ENCODE results near the gene OSGEP. TPM values are rescaled to one million over a fixed set of nuclear protein-coding genes. Genes with fewer than 3 reads are reported as not detected.

Gene OSGEP
- 15.0 and 15.4 TPM in 2 replicates for total RNA-seq

DNA sequence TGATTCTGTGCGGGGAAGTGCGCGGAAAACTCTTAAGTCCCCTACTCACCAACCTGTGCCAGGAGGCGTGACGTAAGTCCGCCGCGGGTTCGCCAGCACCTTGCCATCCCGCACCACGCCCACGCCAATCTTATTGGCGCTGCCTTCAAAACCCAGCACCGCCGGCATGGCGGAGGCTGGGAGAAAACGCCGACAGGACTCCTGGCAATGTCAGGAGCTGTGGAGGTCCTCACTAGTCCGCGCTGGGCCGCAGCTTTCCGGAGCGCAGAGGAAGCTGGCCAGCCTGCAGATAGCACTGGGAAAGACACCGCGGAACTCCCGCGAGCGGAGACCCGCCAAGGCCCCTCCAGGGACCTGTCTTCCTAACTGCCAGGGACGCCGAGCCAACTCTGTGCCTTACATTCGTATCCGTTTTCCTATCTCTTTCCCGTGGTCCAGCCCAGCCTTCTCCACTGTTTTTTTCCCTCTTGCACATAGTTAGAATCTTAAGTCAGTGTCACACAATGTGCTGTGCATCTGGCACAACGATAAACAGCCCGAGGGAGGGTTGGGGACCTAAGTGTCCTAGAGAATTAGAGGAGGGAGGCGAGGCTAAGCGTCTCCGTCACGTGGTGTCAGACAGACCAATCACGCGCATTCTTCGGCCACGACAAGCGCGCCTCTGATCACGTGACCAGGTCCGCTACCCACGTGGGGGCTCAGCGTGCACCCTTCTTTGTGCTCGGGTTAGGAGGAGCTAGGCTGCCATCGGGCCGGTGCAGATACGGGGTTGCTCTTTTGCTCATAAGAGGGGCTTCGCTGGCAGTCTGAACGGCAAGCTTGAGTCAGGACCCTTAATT lies at the start of gene OSGEP, which contains the start of gene APEX1:
OSGEP (minus strand) TSS at position 297 of the 839 bp plus-strand sequence; CDS start at position 168, 129 bp downstream.
APEX1 (plus strand) TSS at position 711 of the 839 bp plus-strand sequence. CDS start 420 bp downstream, outside the sequence.
- Histone ChIP-seq H3K4me3 (ENCODE audit: low read depth, low read length) (peak within 1 kb of the TSS; percentile 50), H3K36me3 (ENCODE audit: control insufficient read depth, insufficient read depth, low read length) (peaks cover 9% of the 10 kb centered on the region), H3K27me3 (ENCODE audit: control insufficient read depth, insufficient read depth, low read length) (no peaks in the 10 kb centered on the region)
- DNase-seq (ENCODE audit: low read depth) (peak; percentile 95), FAIRE-seq (peak; percentile 32)
- TF ChIP-seq, protein P1, sequence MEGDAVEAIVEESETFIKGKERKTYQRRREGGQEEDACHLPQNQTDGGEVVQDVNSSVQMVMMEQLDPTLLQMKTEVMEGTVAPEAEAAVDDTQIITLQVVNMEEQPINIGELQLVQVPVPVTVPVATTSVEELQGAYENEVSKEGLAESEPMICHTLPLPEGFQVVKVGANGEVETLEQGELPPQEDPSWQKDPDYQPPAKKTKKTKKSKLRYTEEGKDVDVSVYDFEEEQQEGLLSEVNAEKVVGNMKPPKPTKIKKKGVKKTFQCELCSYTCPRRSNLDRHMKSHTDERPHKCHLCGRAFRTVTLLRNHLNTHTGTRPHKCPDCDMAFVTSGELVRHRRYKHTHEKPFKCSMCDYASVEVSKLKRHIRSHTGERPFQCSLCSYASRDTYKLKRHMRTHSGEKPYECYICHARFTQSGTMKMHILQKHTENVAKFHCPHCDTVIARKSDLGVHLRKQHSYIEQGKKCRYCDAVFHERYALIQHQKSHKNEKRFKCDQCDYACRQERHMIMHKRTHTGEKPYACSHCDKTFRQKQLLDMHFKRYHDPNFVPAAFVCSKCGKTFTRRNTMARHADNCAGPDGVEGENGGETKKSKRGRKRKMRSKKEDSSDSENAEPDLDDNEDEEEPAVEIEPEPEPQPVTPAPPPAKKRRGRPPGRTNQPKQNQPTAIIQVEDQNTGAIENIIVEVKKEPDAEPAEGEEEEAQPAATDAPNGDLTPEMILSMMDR (IDR thresholded peaks at IDR 0.05; ENCODE audit: insufficient read depth, low read length, severe bottlenecking): no peak

- no peak for DNase-seq (ENCODE audit: low read depth)
- no peaks in the 10 kb centered on the region for H3K27me3 ChIP-seq (ENCODE audit: control insufficient read depth, insufficient read depth, low read length)
- no peak overlapping the region for H3K4me3 ChIP-seq (ENCODE audit: low read depth, low read length)
- TF ChIP-seq, protein P1 (IDR thresholded peaks at IDR 0.05; ENCODE audit: insufficient read depth, low read length, severe bottlenecking): no peak
- no peaks in the 10 kb centered on the region for H3K36me3 ChIP-seq (ENCODE audit: control insufficient read depth, insufficient read depth, low read length)
- FAIRE-seq: no peak
These were observed 49.3 kb upstream of the OSGEP start for GRCh38 chr14:20503898-20504297.

DNA sequence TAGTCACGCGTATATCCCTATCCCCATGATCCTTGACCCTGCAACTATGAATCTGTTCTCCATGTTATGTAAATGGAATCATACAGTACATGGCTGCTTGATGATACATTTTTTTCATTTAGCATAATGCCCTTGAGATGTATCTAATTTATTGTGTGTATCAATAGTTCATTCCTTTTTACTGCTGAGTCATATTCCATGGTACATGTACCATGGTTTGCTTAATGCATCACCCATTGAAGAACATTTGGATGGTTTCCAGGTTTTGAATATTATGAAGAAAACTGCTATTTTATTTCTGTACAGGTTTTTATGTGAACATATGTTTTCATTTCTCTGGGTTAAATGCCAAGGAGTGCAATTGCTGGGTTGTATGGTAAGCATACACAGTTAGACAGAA lies 46.7 kb upstream of the OSGEP start:
- TF ChIP-seq, protein P1 (IDR thresholded peaks at IDR 0.05; ENCODE audit: insufficient read depth, low read length, severe bottlenecking): no peak
- FAIRE-seq (no peak), DNase-seq (ENCODE audit: low read depth) (peak; percentile 93)
- Histone ChIP-seq H3K27me3 (ENCODE audit: control insufficient read depth, insufficient read depth, low read length) (no peaks in the 10 kb centered on the region), H3K4me3 (ENCODE audit: low read depth, low read length) (no peak overlapping the region), H3K36me3 (ENCODE audit: control insufficient read depth, insufficient read depth, low read length) (no peaks in the 10 kb centered on the region)

- DNase-seq (ENCODE audit: low read depth) (no peak), FAIRE-seq (no peak)
- H3K27me3 ChIP-seq (ENCODE audit: control insufficient read depth, insufficient read depth, low read length): no peaks in the 10 kb centered on the region
- TF ChIP-seq, protein P1 (IDR thresholded peaks at IDR 0.05; ENCODE audit: insufficient read depth, low read length, severe bottlenecking): no peak
- H3K4me3 ChIP-seq (ENCODE audit: low read depth, low read length): no peak overlapping the region
- H3K36me3 ChIP-seq (ENCODE audit: control insufficient read depth, insufficient read depth, low read length): no peaks in the 10 kb centered on the region
These were observed 45.3 kb upstream of the OSGEP start for GRCh38 chr14:20499881-20500280.

DNA sequence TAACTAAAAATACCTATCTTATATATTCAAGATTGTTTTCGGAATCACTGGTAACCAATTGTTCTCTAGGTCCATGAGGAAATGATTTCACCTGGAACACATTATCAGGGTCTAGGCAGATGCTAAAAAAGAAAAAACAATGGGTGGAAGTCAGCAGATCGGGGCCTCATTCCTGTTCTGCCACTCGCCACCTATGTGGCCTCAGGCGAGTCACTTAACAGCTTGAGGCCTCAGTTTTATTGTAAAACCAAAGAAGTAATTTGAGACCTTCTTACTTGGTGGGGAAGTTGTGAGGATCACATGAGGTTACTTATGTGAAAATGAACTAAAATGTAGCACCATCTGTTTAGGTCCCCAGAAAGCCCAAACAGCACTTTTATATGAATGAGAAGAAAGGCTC lies 44.5 kb upstream of the OSGEP start:
- TF ChIP-seq, protein P1 (IDR thresholded peaks at IDR 0.05; ENCODE audit: insufficient read depth, low read length, severe bottlenecking): no peak
- Histone ChIP-seq H3K4me3 (ENCODE audit: low read depth, low read length) (no peak overlapping the region), H3K36me3 (ENCODE audit: control insufficient read depth, insufficient read depth, low read length) (no peaks in the 10 kb centered on the region), H3K27me3 (ENCODE audit: control insufficient read depth, insufficient read depth, low read length) (no peaks in the 10 kb centered on the region)
- FAIRE-seq: no peak
- DNase-seq (ENCODE audit: low read depth): no peak
